Neural progenitor cell (in vitro differentiated cells): Measurements from ENCODE around the gene TPST1. TPM values are rescaled to one million over a fixed set of nuclear protein-coding genes. Genes with fewer than 3 reads are reported as not detected.

ENCODE experiments used
- DNase-seq: peaks from one replicate; pipeline ENCODE4 v3.0.0-alpha.2; 2016; ENCODE audit warnings: low spot score
- H2AFZ ChIP-seq: fragments of 200-600 bp; sonication (generic); replicated peaks from 2 replicates; pipeline ENCODE4 v1.6.1; 2016; ENCODE audit warnings: antibody characterized with exemption
- H3F3A ChIP-seq: fragments of 200-600 bp; sonication (generic); 2 replicates; pipeline ENCODE4 v1.6.1; 2016; ENCODE audit warnings: antibody characterized with exemption, low read depth
- H3K27ac ChIP-seq: fragments of 200-600 bp; sonication (generic); 2 replicates; pipeline ENCODE4 v1.5.1; 2016; ENCODE audit warnings: mild to moderate bottlenecking
- H3K27me3 ChIP-seq: fragments of 200-600 bp; sonication (generic); 2 replicates; pipeline ENCODE4 v1.6.1; 2016; ENCODE audit warnings: mild to moderate bottlenecking, moderate library complexity
- H3K36me3 ChIP-seq: fragments of 200-600 bp; sonication (generic); 2 replicates; pipeline ENCODE4 v1.5.1; 2016
- H3K4me1 ChIP-seq: fragments of 200-600 bp; sonication (generic); 2 replicates; pipeline ENCODE4 v1.6.1; 2016; ENCODE audit warnings: mixed run types
- H3K4me2 ChIP-seq: fragments of 200-600 bp; sonication (generic); 2 replicates; pipeline ENCODE4 v1.6.1; 2016
- H3K4me3 ChIP-seq: fragments of 200-600 bp; sonication (generic); 2 replicates; pipeline ENCODE4 v1.5.1; 2016
- H3K79me2 ChIP-seq: fragments of 200-600 bp; sonication (generic); 2 replicates; pipeline ENCODE4 v1.6.1; 2016; ENCODE audit warnings: low read depth
- H3K9ac ChIP-seq: fragments of 200-600 bp; sonication (generic); 2 replicates; pipeline ENCODE4 v1.6.1; 2016
- H3K9me3 ChIP-seq: fragments of 200-600 bp; sonication (generic); 2 replicates; pipeline ENCODE4 v1.5.1; 2016; ENCODE audit warnings: low read depth
- H4K20me1 ChIP-seq: fragments of 200-600 bp; sonication (generic); 2 replicates; pipeline ENCODE4 v1.6.1; 2016; ENCODE audit warnings: low read depth
- H3K27ac Mint-ChIP-seq: 3 replicates; pipeline ENCODE4 v1.8.0; 2021; ENCODE audit warnings: mixed read lengths
- H3K27me3 Mint-ChIP-seq: 2 replicates; pipeline ENCODE4 v1.8.0; 2022; ENCODE audit warnings: low read depth, mild to moderate bottlenecking, inconsistent platforms, moderate library complexity, mixed read lengths; ENCODE audit not compliant: insufficient read depth
- H3K36me3 Mint-ChIP-seq: 3 replicates; pipeline ENCODE4 v1.8.0; 2021; ENCODE audit warnings: mixed read lengths
- H3K4me1 Mint-ChIP-seq: 3 replicates; pipeline ENCODE4 v1.8.0; 2021; ENCODE audit warnings: mixed read lengths
- H3K4me3 Mint-ChIP-seq: 3 replicates; pipeline ENCODE4 v1.8.0; 2021; ENCODE audit warnings: mild to moderate bottlenecking, moderate library complexity, mixed read lengths
- H3K9me3 Mint-ChIP-seq: 3 replicates; pipeline ENCODE4 v1.8.0; 2020; ENCODE audit warnings: mixed read lengths
- EZH2 ChIP-seq: fragments of 200-600 bp; sonication (generic); IDR thresholded peaks from 2 replicates; pipeline ENCODE4 v1.6.1; 2017; ENCODE audit warnings: antibody characterized with exemption, mild to moderate bottlenecking, moderate library complexity
- EZH2phosphoT487 ChIP-seq: fragments of 200-600 bp; sonication (generic); IDR thresholded peaks from 2 replicates; pipeline ENCODE4 v1.6.1; 2017; ENCODE audit warnings: antibody characterized with exemption
- total RNA-seq: library from RNA; depleted of rRNA; stranded (reverse); fragments of >200 nt; gene quantifications from 2 replicates; pipeline ENCODE4 v1.2.3, GENCODE V29; 2015; ENCODE audit warnings: low replicate concordance
- TF ChIP-seq, protein P1 (sequence below): fragments of 200-600 bp; sonication (generic); IDR thresholded peaks from 2 replicates; pipeline ENCODE4 v1.5.1; 2017; ENCODE audit warnings: antibody characterized with exemption, mild to moderate bottlenecking

The TPST1 gene
- total RNA-seq, 1 donor from 2014 or later = 24.9 TPM

- no peaks in the 10 kb centered on the region for H3K4me1 ChIP-seq
- no peak overlapping the region for H3K4me3 Mint-ChIP-seq
- no peaks in the 10 kb centered on the region for H3K4me1 Mint-ChIP-seq
- TF ChIP-seq, protein P1, sequence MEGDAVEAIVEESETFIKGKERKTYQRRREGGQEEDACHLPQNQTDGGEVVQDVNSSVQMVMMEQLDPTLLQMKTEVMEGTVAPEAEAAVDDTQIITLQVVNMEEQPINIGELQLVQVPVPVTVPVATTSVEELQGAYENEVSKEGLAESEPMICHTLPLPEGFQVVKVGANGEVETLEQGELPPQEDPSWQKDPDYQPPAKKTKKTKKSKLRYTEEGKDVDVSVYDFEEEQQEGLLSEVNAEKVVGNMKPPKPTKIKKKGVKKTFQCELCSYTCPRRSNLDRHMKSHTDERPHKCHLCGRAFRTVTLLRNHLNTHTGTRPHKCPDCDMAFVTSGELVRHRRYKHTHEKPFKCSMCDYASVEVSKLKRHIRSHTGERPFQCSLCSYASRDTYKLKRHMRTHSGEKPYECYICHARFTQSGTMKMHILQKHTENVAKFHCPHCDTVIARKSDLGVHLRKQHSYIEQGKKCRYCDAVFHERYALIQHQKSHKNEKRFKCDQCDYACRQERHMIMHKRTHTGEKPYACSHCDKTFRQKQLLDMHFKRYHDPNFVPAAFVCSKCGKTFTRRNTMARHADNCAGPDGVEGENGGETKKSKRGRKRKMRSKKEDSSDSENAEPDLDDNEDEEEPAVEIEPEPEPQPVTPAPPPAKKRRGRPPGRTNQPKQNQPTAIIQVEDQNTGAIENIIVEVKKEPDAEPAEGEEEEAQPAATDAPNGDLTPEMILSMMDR = no peak
- no peak for TF ChIP-seq EZH2
- TF ChIP-seq EZH2phosphoT487 = no peak
- no peak overlapping the region for H3K9ac ChIP-seq
- no peak overlapping the region for H2AFZ ChIP-seq
- H3K36me3 ChIP-seq = peaks cover 5% of the 10 kb centered on the region
- peaks cover 6% of the 10 kb centered on the region for H3K9me3 ChIP-seq
- no peaks in the 10 kb centered on the region for H3K27me3 ChIP-seq
- no peak overlapping the region for H3K4me3 ChIP-seq
- no peak overlapping the region for H3K27ac ChIP-seq
- H3K4me2 ChIP-seq = no peak overlapping the region
- H3K79me2 ChIP-seq = no peaks in the 10 kb centered on the region
- peaks cover 8% of the 10 kb centered on the region for H3K36me3 Mint-ChIP-seq
- H3K9me3 Mint-ChIP-seq = peaks cover 12% of the 10 kb centered on the region
- no peak overlapping the region for H3K27ac Mint-ChIP-seq
- H3K27me3 Mint-ChIP-seq = no peaks in the 10 kb centered on the region
- no peaks in the 10 kb centered on the region for H4K20me1 ChIP-seq
- DNase-seq = no peak
- H3F3A ChIP-seq = no peaks in the 10 kb centered on the region
Observed at GRCh38 chr7:66331883-66332282, 126.7 kb downstream of the TPST1 start.

DNA sequence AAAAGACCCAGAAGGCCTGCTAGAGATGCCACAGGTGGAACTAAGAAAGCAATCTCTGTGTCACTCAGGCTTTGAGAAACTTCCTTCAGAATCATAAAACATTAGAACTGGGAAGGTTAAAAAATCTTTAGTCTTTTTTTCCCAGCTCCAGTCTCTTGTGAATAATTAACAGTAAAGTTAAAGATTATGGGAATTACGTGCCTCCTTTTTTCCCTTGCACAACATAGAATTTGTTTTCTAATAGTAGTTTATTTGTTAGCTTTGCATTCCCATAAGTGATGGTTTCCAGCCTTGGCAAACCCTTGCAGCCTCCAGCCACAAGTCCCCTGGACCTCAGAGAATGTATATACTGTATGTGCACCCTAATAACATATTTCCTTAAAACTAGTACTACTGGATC is 128.3 kb downstream of the TPST1 start:
- H4K20me1 ChIP-seq = no peaks in the 10 kb centered on the region
- no peak for TF ChIP-seq EZH2
- TF ChIP-seq, protein P1 = no peak
- TF ChIP-seq EZH2phosphoT487 = no peak
- Mint-ChIP-seq H3K4me3 (no peak overlapping the region), H3K9me3 (peaks cover 14% of the 10 kb centered on the region), H3K36me3 (peaks cover 10% of the 10 kb centered on the region), H3K27ac (no peak overlapping the region), H3K4me1 (no peaks in the 10 kb centered on the region), H3K27me3 (no peaks in the 10 kb centered on the region)
- H3K27me3 ChIP-seq = no peaks in the 10 kb centered on the region
- H3K27ac ChIP-seq = no peak overlapping the region
- no peaks in the 10 kb centered on the region for H3K79me2 ChIP-seq
- no peak for DNase-seq
- no peak overlapping the region for H3K9ac ChIP-seq
- no peaks in the 10 kb centered on the region for H3F3A ChIP-seq
- H3K9me3 ChIP-seq = peaks cover 11% of the 10 kb centered on the region
- H3K36me3 ChIP-seq = peaks cover 5% of the 10 kb centered on the region
- no peak overlapping the region for H3K4me2 ChIP-seq
- H3K4me3 ChIP-seq = no peak overlapping the region
- H3K4me1 ChIP-seq = no peaks in the 10 kb centered on the region
- H2AFZ ChIP-seq = no peak overlapping the region

GRCh38 chr7:66335318-66335717 is 130.2 kb downstream of the TPST1 start:
- H3K79me2 ChIP-seq = no peaks in the 10 kb centered on the region
- H3K36me3 ChIP-seq = peaks cover 5% of the 10 kb centered on the region
- no peak overlapping the region for H3K4me2 ChIP-seq
- Mint-ChIP-seq H3K36me3 (peaks cover 10% of the 10 kb centered on the region), H3K27ac (no peak overlapping the region), H3K4me1 (no peaks in the 10 kb centered on the region), H3K27me3 (no peaks in the 10 kb centered on the region), H3K9me3 (peaks cover 26% of the 10 kb centered on the region), H3K4me3 (no peak overlapping the region)
- H3K9ac ChIP-seq = no peak overlapping the region
- H2AFZ ChIP-seq = no peak overlapping the region
- H3K4me3 ChIP-seq = no peak overlapping the region
- TF ChIP-seq, protein P1 = no peak
- no peak for TF ChIP-seq EZH2phosphoT487
- TF ChIP-seq EZH2 = no peak
- no peaks in the 10 kb centered on the region for H3K4me1 ChIP-seq
- no peaks in the 10 kb centered on the region for H4K20me1 ChIP-seq
- no peaks in the 10 kb centered on the region for H3F3A ChIP-seq
- H3K9me3 ChIP-seq = peaks cover 11% of the 10 kb centered on the region
- H3K27ac ChIP-seq = no peak overlapping the region
- no peak for DNase-seq
- H3K27me3 ChIP-seq = no peaks in the 10 kb centered on the region
